Tibial artery (tissue), 4 donors: ENCODE measurements around the gene PITHD1.
A peak's percentile ranks its signal among the peaks of the same experiment; 100 is the strongest.

Experiments used
- DNase-seq, 2 donors: peaks; one replicate each; pipeline ENCODE4 v3.0.0-alpha.2; 2019
- H3K27ac ChIP-seq, 2 donors: fragments of 200-600 bp; sonication (generic) in 1 of 2; 1 replicate in 1 of 2; 2 replicates in 1 of 2; pipeline ENCODE4 v1.5.1; 2018 to 2019; ENCODE audit warnings: mild to moderate bottlenecking in 1 of 2
- H3K27me3 ChIP-seq, 2 donors: fragments of 200-600 bp; sonication (generic) in 1 of 2; one replicate each; pipeline versions ENCODE4 v1.5.1 to v1.6.0; 2016 to 2019
- H3K36me3 ChIP-seq, 3 donors: fragments of 200-600 bp; sonication (generic) in 2 of 3; one replicate each; pipeline ENCODE4 v1.5.1; 2016 to 2019; ENCODE audit warnings: mild to moderate bottlenecking in 2 of 3
- H3K4me1 ChIP-seq, 4 donors: fragments of 200-600 bp; sonication (generic) in 2 of 4; 1 replicate in 3 of 4; 2 replicates in 1 of 4; pipeline ENCODE4 v1.5.1; 2016 to 2019
- H3K4me3 ChIP-seq, 2 donors: fragments of 200-600 bp; sonication (generic) in 1 of 2; 1 replicate in 1 of 2; 2 replicates in 1 of 2; pipeline ENCODE4 v1.5.1; 2018 to 2019; ENCODE audit warnings: mild to moderate bottlenecking in 2 of 2
- H3K9me3 ChIP-seq, 3 donors: fragments of 200-600 bp; sonication (generic) in 1 of 3; one replicate each; pipeline ENCODE4 v1.5.1; 2016 to 2019
- intact Hi-C: fragments of 100-400 bp; cut with DNase I; formaldehyde crosslinking; loops from one replicate; pipeline ENCODE4 v1.15.0; 2023; ENCODE audit warnings: low total_unique reads
- TF ChIP-seq, protein P1 (sequence below), 2 experiments: fragments of 200-600 bp in 1 of 2; fragments of 450-650 bp in 1 of 2; IDR thresholded peaks; one replicate each; pipeline ENCODE4 v1.5.1; 2017 to 2019; ENCODE audit warnings: antibody characterized with exemption in 2 of 2, mild to moderate bottlenecking in 1 of 2, moderate library complexity in 1 of 2

Gene PITHD1

DNA sequence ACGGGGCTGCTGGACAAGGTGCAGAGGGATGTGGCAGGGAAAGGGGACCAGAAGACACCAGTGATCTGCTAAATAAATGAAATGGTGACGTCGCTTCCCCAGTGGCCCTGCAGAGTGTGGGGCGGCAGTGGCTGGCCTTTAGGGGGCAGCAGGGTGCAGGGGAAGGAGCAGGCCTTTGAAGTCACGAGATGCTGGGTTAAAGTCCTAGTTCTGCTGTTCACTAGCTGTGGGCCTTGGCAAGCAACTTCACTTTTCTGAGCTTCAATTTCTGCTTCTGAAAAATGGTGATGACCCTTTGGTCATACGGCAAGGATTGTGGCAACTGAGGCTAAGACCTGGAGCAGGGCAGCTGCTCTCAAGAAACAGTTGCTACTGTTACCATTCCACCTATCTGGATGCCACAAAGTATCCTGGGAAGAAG lies 31.5 kb downstream of the PITHD1 start:
- H3K27ac ChIP-seq, result no peak overlapping the region
- H3K4me3 ChIP-seq, result no peak overlapping the region
- DNase-seq, result peak; percentile 62 to 82
- intact Hi-C loops, result loop anchor here (10.0 kb wide), 1 partner anchor 105 kb away; the partner anchor contains the start of gene CNR2
- H3K36me3 ChIP-seq, result peaks cover 29 to 84% (median 53%) of the 10 kb centered on the region in 3 donors
- TF ChIP-seq, protein P1, sequence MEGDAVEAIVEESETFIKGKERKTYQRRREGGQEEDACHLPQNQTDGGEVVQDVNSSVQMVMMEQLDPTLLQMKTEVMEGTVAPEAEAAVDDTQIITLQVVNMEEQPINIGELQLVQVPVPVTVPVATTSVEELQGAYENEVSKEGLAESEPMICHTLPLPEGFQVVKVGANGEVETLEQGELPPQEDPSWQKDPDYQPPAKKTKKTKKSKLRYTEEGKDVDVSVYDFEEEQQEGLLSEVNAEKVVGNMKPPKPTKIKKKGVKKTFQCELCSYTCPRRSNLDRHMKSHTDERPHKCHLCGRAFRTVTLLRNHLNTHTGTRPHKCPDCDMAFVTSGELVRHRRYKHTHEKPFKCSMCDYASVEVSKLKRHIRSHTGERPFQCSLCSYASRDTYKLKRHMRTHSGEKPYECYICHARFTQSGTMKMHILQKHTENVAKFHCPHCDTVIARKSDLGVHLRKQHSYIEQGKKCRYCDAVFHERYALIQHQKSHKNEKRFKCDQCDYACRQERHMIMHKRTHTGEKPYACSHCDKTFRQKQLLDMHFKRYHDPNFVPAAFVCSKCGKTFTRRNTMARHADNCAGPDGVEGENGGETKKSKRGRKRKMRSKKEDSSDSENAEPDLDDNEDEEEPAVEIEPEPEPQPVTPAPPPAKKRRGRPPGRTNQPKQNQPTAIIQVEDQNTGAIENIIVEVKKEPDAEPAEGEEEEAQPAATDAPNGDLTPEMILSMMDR (IDR thresholded peaks at IDR 0.05), result peak; percentile 40 to 50
- H3K9me3 ChIP-seq, result no peaks in the 10 kb centered on the region
- H3K4me1 ChIP-seq, result no peaks in the 10 kb centered on the region
- no peaks in the 10 kb centered on the region for H3K27me3 ChIP-seq

DNA sequence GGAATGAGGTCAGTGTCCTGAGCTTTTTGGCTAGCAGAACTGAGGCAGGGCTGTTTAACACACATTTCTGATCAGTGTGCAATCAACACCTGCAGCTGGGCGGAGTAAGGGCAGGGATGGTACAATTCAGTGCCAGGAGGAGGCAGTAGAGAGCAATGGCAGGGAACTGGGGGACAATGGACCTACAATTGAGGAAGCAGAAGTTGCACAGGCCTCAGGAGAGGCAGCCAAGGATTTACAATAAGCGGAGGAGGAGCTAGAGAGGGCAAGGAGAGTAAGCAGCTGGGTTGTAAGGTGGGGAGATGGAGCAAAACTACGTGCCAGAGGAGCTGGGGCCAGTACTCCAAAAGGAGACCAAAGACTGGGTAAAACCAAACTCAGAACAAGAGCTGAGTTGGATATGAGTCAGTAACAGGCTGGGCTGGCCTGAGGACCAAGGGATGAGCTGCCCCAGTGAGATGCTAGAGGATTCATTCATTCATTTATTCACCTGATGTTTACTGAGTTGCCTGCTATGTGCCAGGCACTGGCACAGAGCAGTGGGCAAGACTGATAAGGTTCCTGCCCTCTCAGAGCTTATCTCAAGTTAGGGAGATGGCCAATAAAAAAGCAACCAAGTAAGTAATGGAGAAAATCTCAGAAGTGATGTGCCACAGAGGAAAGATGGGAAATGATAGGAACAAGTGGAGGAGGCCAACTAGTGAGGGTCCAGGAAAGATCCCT lies 32.8 kb downstream of the PITHD1 start:
- no peaks in the 10 kb centered on the region for H3K27me3 ChIP-seq
- no peak overlapping the region for H3K4me3 ChIP-seq
- H3K36me3 ChIP-seq, result peaks cover 29 to 85% (median 65%) of the 10 kb centered on the region in 3 donors
- TF ChIP-seq, protein P1 (IDR thresholded peaks at IDR 0.05), result peak; percentile 39 to 51
- DNase-seq, result no peak
- no peaks in the 10 kb centered on the region for H3K4me1 ChIP-seq
- no peak overlapping the region for H3K27ac ChIP-seq
- H3K9me3 ChIP-seq, result no peaks in the 10 kb centered on the region
- intact Hi-C loops, result loop anchor here (10.0 kb wide), 1 partner anchor 104 kb away; the partner anchor contains the start of gene CNR2

DNA sequence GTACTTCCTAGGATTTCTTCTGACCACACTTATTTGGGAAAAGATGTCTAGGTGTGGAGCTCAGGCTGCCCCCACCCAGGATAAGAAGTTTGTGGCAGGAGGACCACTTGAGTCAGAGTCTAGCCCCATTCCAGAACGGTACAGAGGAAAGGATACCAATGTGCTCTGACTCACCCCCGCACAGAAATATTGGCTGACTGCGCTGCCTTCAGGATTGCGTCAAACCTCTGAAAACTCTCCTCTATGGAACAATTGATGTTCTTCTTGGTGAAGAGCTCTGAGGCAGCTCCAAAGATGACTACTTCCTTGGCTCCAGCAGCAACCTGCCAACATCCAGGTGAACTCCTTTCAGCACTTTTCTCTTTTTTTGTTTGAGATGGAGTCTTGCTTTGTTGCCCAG lies 35.8 kb downstream of the PITHD1 start:
- peaks cover 45 to 86% (median 69%) of the 10 kb centered on the region in 3 donors for H3K36me3 ChIP-seq
- no peak for DNase-seq
- intact Hi-C loops, result loop anchor here (10.0 kb wide), 1 partner anchor 101 kb away; the partner anchor contains the start of gene CNR2
- H3K4me3 ChIP-seq, result no peak overlapping the region
- TF ChIP-seq, protein P1 (IDR thresholded peaks at IDR 0.05), result no peak
- no peaks in the 10 kb centered on the region for H3K27me3 ChIP-seq
- H3K4me1 ChIP-seq, result no peaks in the 10 kb centered on the region
- H3K9me3 ChIP-seq, result no peaks in the 10 kb centered on the region
- no peak overlapping the region for H3K27ac ChIP-seq

DNA sequence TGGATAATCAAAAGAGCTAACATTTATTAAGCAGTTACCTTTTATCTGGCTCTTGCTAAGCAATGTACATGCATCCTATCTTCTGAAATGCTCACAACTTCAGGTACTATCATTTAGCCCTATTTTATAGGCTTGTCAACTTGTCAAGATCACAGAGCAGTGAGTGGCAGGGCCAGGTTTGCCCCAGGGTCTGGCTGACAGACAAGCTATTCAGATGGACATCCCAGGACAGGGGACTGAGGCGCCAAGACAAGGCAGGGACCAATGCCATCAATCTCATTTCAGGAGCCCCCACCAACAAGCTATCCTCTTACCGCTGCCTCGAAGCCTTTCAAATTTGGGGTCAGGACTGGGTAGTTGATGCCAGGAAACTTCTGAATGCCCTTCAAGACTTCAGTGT lies 38.1 kb downstream of the PITHD1 start:
- DNase-seq, result no peak
- no peaks in the 10 kb centered on the region for H3K4me1 ChIP-seq
- no peak overlapping the region for H3K27ac ChIP-seq
- H3K9me3 ChIP-seq, result no peaks in the 10 kb centered on the region
- intact Hi-C loops, result loop anchor here (10.0 kb wide), 1 partner anchor 98 kb away; the partner anchor contains the start of gene CNR2
- H3K36me3 ChIP-seq, result peaks cover 45 to 91% (median 74%) of the 10 kb centered on the region in 3 donors
- H3K4me3 ChIP-seq, result no peak overlapping the region
- TF ChIP-seq, protein P1 (IDR thresholded peaks at IDR 0.05), result no peak
- no peaks in the 10 kb centered on the region for H3K27me3 ChIP-seq

DNA sequence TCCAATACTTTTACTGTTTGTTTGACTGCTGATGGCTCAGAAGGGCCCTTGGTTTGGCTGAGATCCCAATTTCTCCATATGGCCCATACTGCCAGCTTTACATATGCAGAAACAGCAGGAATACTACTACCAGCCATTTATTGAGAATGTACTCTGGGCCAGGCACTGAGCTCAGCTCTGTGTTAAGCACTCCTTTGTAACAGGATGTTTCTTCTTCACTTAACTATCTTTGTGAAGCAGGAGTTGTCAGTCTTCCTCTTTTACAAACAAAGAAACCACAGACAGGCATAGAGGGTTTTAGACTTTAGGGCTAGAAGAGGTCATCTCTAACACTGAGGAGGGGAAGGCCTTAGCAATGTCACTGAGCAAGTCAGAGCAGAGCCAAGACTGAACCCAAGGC lies 38.7 kb downstream of the PITHD1 start:
- Histone ChIP-seq H3K9me3 (no peaks in the 10 kb centered on the region), H3K36me3 (peaks cover 45 to 85% (median 74%) of the 10 kb centered on the region in 3 donors), H3K4me1 (no peaks in the 10 kb centered on the region), H3K4me3 (no peak overlapping the region), H3K27me3 (no peaks in the 10 kb centered on the region), H3K27ac (no peak overlapping the region)
- TF ChIP-seq, protein P1 (IDR thresholded peaks at IDR 0.05), result no peak
- no peak for DNase-seq
- intact Hi-C loops, result loop anchor here (10.0 kb wide), 1 partner anchor 98 kb away; the partner anchor contains the start of gene CNR2
